GM21360 (cell line): ENCODE data around the gene CYB5B.

Experiments
- ATAC-seq: cut with Tn5 transposase; IDR thresholded peaks from one replicate; pipeline ENCODE4 v1.9.1; 2021; ENCODE audit warnings: mild to moderate bottlenecking, moderate library complexity; ENCODE audit not compliant: unreplicated experiment

CYB5B gene, protein sequence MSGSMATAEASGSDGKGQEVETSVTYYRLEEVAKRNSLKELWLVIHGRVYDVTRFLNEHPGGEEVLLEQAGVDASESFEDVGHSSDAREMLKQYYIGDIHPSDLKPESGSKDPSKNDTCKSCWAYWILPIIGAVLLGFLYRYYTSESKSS

DNA sequence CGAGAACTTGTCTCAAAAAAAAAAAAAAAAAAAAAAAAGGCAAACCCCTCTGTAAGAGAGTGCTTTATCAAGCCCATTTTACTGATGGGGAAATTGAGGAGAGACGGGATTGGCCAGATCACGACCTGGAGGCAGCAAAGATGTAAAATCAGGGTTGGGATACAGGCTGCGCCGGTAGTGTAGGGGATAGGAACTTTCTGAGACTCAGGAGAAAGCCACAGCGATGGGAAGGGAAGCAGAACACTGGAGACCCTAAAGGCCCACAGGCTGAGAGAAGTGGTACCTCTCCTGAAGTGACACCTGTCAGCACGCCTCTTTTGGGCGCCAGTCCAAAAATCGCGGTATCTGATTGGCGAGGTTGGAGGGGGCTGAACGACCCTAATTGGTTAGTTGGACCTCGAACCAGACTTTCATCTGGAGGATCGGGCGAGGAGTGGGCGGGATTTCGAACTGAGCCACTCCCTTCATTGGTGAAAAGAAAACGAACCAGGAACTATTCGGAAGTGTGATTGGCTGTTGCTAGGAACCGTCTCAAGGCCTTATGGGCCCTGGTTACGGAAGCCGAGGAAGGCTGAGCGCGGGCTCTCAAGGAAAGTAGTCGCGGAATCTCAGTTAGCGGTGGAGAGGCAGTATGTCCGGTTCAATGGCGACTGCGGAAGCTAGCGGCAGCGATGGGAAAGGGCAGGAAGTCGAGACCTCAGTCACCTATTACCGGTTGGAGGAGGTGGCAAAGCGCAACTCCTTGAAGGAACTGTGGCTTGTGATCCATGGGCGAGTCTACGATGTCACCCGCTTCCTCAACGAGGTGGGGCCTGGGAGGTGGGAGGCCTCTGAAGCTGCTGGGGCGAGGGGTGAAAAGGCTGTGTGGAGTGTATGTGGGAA, at the start of gene CYB5B:
TSS of gene CYB5B (plus strand) at position 567 of the 882 bp plus-strand sequence. CDS start at position 632, 65 bp downstream.
- peak; percentile 90 for ATAC-seq

DNA sequence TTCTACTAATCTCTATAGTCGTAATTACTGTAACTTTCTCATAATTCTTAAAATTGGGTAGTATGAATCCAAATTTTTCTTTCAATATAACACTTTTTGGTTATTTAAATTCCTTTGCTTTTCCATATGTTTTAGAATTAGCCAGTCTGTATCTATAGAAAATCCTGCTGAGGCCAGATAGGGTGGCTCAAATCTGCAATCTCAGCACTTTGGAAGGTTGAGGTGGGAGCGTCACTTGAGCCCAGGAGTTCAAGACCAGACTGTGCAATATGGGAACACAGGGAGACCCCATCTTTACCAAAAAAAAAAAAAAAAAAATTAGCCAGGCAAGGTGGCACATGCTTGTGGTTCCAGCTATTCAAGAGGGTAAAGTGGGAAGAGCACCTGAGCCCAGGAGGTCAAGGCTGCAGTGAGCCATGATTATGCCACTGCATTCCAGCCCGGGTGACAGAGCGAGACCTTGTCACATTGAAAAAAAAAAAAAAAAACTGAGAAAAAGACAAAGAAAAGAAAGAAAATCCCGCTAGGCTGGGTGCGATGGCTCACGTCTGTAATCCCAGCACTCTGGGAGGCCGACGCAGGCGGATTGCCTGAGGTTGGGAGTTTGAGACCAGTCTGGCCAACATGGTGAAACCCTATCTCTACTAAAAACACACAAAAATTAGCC, 47.9 kb upstream of the CYB5B start:
- ATAC-seq = no peak

DNA sequence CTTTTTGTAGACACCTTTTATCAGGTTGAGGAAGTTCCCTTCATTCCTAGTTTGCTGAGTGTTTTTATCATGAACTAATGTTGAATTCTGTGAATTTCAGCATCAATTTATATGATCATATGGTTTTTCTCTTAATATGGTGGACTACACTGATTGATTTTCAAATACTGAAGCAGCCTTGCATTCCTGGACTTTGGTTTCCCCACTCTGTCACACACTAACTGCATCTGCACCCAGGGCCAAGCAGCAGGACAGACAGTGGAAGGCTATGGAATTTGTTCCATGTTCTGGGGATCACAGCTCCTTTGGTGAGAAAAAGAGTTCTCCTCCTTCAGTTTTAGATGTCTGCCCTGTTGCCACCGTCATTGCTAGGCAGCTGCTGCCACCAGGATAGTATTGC, 46.4 kb upstream of the CYB5B start:
- ATAC-seq = no peak

DNA sequence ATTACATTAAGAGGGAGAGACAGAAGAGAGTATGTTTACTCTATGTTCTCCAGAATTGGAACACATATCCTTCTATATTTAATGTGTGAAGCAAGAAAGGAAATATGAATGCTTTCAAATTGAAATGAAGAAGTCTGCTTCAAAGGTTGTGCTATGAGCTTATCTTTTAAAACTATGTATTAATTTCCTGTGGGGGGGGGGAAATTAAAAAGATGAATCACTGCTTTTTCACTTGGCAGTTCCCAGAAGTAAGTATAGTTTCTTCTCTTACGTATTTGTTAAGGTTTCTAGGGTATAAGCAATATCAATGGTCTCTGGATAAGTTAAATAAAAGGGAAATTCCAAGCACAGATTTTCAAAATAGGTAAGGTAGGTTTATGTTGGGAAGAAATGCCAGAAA, 45.7 kb upstream of the CYB5B start:
- ATAC-seq = no peak

DNA sequence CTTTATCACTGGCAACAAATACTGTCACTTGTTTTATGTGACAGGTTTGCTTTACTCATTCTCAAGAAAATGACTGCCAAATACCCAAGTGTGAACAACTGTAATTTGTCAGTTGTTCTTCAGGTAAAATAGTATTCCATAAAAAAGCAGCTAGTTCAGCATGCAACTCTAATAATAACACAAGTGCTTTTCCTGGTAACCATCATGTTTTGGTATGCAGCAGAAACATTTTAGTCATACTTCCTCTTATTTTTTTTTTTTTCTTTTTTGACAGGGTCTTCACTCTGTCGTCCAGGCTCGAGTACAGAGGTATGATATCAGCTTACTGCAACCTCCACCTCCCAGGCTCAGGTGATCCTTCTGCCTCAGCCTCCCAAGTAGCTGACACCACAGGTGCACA, 43.2 kb upstream of the CYB5B start:
- ATAC-seq = no peak

DNA sequence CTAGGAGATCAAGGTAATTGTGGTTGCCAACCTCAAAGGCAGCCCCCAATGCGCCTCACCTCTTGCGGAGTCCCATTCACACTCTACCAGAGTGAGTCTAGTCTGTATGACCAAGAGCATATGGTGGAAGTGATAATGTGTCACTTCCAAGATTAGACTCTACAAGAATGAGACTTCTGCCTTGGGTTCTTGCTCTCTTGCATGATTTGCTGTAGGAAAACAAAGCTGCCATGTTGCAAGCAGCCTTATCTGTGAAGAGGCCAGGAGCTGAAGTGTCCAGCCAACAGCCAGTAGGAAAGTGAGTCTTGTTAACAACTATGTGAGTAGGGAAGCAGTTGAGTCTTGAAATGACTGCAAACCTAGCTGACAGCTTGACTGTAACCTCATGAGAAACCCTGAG, 42.0 kb upstream of the CYB5B start:
- no peak for ATAC-seq

DNA sequence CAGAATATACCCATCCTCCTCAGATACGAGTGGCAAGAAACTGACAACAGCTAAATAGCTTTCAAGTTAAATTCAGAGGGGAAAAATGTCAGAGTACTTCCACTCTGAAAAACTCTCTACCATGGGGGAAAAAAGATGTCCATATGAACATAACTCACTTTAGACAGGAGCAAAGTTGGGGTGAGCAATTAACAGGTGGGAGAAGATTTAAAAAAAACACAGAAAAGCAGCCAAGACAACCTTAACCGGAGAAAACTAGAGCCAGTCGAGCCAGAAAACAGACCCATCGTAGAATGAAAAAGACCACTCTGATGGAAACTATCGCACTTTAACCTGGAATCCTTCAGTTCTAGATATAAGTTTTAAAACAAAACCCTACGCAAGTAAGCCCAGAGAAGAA, 39.4 kb upstream of the CYB5B start:
- no peak for ATAC-seq

DNA sequence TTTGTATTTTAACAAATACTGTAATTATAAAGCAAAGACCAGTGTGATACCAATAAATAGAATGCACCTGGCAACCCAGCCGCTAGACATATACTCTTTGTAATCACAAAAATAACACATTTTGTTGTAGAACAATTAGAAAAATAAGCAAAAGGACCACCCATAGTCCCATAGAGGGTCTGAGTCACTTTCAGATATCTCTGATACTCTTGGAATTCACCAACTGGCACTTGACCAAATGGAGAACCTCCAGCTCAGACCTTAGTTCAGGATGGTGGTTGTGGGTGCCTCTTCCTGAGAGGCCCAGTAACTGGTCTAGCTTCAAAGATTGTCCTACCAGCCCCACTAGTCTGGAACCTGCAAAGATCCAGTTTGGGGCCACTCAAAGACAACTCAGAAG, 37.8 kb upstream of the CYB5B start:
- ATAC-seq = no peak

DNA sequence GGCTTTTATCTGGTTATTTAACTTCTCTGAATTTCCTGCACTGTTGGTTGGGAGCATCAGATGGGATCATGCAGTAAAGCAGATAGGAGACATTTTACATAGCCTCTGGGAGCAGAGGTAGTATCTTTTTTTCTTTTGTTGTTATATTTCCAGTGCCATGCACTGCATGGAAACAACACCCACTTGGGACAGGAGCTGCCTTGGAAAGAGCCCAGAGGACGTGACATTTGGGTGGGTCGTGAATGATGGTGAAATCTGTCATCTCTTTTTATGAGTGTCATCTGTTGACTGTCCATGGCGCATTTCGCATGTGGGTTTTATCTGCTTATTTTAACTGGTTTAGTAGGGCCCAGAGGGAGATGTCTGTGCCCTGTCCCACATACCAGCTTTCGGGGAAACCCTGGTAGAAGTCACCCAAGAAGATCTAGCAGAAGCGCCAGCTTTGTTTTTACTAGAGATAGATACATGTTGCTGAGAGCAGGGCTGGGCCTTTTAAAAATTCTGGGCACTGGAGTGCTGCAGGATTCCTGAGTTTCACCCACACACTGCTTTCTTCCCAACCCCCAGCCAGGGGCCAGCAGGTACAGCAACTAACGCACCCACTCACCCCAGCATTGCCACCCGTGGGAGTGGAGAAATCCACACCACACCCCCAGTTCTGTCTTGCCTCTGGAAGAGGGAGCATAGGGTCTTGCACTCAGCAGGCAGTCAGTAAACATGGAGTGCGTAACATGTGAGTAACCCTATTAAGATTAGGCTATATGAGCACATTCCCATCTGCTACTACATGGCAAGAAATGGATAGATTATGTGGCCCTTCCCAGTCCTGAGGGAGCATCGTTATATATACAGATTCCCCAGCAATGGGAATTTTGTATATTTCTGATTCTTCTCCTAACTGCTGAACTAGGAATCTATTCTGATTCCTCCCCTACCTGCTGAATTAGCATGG, 30.2 kb upstream of the CYB5B start:
- ATAC-seq = no peak

DNA sequence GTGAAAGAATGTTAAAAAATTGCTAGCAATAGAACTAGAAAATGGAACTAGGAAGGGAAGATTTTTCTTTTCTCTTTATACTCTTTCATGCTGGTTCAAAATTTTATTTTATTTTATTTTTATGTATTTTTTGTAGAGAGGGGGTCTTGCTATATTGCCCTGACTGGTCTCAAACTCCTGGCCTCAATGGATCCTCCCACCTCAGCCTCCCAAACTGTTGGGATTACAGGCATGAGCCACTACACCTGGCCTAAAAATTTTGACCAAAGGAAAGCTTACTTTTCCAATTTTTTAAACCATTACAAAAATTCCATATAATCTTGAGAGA, 28.6 kb upstream of the CYB5B start:
- no peak for ATAC-seq

DNA sequence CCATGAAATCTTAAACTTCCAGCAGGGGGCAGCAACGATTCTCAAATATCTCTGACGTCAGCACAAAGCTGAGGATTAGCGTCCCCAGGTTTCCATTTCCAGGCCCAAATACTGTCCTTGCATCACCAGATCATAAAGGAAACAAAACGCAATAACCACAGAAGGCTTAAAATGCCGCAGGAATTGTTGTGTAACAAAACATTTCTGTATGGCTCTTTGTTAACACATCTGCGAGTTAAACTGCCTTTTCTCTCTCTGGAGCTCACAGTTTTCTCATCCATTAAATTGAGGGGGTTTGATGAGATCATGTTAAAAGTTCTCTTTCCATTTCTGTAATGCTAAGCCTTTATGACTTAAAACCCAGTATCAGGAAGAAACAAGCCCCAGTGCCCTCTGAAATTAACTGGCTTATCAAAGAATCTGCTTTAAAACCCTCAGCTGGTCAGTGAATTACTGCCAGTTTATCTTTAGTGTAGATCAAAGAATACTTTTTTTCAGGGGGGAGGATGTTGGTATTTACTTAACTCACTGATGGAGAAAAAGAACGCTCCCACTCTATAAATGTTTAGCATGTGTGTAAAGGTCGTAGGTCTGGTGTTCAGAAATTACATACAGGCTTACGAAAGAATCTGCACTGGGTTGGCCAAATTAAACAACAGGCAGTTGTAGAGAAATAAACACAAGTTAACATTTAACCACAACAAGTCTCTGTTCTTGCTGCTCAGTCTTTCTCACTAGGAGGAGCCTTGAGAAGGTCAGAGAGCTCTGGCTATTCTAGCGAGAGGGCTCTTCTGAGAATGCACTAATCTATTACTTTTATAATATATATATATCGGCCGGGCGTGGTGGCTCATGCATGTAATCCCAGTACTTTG, 28.0 kb upstream of the CYB5B start:
- no peak for ATAC-seq

DNA sequence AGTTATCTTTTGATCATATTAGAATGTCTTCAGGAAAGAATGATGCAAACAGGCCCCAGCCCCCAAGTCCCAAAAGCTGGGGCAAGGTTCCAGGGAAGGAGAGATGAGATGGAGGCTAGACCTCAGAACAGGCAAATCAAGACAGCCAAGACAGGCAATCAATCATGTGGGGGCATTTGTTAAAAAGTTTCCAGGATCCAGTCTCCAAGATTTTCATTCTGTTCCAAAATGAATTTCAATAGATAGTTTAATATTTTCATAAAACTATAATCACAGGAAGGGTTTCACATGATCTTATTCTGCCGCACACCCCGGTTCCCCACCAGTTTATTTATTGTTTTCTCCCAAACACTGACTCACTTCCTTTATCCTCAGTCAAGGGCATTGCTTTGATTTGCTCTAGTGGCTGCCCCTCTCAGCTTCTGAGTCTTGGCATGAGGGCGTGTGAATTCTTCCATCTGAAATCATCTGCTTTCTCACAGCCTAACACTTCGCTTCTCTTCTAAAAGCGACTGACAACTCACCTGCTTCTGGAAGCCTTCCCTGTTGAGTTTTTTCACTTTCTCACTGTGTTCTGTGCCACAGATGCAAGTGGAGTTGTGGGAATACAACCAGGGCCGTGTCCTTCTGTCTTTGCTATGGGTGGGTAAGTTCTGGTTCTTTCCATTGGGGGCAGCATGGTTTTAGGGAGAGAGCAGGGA, 26.4 kb upstream of the CYB5B start:
- ATAC-seq = no peak

DNA sequence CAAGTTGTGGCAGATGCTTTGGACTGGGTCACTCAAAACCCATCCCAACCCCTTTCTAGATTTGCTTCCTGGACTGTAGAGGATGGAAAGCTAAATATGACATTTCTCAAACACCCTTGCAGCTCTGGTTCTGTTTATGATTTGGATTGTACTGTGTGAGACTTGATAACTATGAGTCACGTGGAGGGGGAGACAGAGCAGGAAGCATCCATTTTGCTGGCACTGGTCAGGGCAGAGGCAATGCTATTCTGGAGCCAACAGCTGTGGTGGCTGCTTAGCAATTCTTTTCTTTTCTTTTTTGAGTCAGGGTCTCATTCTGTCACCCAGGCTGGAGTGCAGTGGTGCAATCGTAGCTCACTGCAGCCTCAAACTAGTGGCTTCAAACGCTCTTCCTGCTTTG, 25.1 kb upstream of the CYB5B start:
- no peak for ATAC-seq

DNA sequence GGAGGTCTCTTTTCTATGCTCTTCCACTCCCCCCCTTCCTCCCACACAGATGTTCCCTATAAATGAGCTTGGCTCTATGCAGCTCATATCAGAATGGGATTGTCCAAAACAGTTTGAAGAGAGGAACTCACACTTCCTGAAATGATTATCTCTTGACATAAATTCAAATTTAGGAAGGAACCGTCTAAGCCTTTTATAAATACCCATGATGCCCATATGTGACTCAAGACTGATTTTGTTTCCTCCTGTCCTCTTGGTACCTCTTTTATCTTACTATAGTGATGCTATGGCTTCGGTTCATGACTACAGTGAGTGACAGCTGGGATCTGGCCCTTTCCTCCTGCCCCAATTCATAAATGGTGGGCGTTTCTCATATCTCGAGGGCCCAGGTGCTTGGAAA, 22.0 kb upstream of the CYB5B start:
- ATAC-seq = no peak

DNA sequence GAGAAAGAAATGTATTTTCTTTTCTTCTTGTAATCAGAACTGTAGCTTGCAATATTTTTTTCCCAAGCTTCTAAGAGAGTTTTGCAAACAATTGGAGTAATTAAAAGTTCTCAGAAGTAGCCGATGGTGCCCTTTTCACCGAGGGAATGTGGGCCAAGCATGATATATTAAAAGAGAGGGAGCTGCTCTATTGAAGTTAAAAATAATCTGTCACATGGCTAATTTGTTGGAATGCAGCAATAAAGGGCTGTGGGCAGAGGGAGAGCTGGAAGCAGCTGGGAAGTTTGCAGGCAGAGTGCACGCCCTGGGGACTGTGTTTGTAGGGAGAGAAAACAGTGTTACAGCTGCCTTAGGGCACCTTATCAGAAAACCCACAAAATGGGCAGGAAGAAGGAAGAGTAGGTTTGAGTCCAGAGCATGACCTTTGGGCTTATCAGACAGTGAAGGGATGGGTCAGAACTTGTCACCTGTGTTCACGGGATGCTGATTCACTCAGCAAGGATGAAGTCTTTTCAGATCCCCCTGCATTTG, 20.1 kb upstream of the CYB5B start:
- no peak for ATAC-seq

DNA sequence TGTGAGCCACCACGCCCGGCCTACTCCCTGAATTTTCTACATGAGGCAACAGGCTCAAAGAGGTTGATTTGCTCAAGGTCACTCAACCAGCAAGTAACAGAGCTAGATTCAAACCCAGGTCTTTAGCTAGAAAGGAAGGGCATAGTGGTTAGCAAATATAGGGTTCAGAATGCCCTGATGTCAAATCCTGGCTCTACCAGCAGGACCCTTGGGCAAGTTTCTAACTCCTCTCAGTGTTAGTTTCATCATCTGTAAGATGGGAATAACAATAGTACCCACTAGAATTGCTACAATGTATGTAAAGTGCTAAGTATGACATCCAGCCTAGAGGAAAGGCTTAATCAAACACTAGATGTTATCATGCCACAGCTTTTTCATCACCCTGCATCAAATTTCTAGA, 19.1 kb upstream of the CYB5B start:
- no peak for ATAC-seq

DNA sequence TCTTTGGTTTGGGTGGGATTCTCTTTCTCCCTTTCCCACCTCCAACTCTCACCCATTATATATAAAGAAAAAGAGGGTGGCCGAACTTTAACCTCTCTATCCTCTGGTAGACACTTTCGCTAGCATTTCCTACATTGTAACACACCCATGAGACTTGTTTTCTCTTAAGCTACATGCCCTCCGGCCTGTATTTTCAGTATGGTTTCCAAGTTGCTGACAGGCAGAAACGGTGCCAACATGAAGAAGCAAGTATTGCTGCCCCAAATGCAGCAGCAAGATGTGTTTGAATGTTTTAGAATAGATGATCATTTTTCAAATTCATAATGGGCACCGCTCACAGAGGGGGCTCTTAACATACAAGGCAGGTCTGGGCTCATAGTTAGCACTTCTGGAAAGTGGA, 18.7 kb upstream of the CYB5B start:
- ATAC-seq = no peak

DNA sequence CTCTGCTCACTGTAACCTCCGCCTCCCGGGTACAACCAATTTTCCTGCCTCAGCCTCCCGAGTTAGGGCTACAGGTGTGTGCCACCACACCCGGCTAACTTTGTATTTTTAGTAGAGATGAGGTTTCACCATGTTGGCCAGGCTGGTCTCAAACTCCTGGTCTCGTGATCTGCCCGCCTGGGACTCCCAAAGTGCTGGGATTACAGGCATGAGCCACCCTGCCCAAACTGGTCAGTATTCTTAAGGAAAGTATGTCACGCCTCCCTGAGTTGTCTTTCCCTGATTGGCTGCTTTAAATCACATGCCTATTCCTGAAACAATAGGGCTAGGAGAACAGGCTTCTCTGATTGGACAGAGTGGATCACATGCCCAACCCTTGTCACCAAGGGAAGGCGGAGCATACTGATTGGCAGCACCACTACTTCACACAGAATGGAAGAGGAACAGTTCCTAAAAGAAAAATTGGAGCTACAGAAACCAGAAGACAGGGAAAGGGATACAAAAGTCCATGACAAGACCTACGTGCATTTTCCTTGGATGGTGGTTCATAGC, 17.6 kb upstream of the CYB5B start:
- ATAC-seq = no peak

DNA sequence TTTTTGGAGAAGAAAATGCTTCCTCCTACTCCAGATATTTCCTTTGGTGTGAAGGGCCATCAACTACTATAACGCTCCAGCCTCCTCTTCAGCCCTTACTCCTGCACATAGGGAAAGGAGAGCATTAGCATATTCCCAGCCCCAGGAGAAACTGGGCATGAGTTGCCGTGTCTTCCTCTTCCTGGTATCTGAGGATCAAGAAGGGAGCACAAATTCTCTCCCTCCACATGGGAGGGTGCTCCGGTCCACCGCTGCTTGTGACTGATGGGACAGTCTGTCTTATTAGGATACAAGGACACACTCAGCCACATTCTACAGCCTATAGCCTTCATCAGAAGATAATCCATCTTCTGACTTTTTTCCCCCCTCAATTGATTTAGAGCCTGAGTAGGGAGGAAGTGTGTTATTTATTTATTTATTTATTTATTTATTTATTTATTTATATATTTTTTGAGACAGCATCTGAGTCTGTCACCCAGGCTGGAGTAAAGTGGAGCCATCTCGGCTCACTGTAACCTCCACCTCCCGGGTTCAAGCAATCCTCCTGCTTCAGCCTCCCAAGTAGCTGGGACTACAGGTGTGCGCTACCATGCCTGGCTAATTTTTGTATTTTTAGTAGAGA, 16.6 kb upstream of the CYB5B start:
- no peak for ATAC-seq
